Fibroblast of the aortic adventitia (primary cell): ENCODE data around the gene SPOCK3. TPM values are rescaled to one million over a fixed set of nuclear protein-coding genes. Genes with fewer than 3 reads are reported as not detected.

Experiments used
- DNase-seq: peaks from one replicate; pipeline ENCODE4 v3.0.0-alpha.2; 2010; ENCODE audit warnings: low read depth
- H3K4me3 ChIP-seq: 2 replicates; pipeline ENCODE4 v1.5.1; 2011; ENCODE audit warnings: low read depth, mild to moderate bottlenecking, control low read depth, low read length, moderate library complexity
- total RNA-seq: library from RNA; depleted of rRNA; stranded (reverse); fragments of >200 nt; gene quantifications from 2 replicates; pipeline ENCODE4 v1.2.3, GENCODE V29; 2012; ENCODE audit warnings: low replicate concordance
- TF ChIP-seq, protein P1 (sequence below): IDR thresholded peaks from 2 replicates; pipeline ENCODE4 v1.5.1; 2011; ENCODE audit warnings: mild to moderate bottlenecking, low read length, control low read depth, inconsistent platforms; ENCODE audit not compliant: insufficient read depth

SPOCK3 gene
- total RNA-seq, 1 donor, result 7.2 TPM

GRCh38 chr4:167183036-167183435 lies 51.3 kb downstream of the SPOCK3 start:
- TF ChIP-seq, protein P1, sequence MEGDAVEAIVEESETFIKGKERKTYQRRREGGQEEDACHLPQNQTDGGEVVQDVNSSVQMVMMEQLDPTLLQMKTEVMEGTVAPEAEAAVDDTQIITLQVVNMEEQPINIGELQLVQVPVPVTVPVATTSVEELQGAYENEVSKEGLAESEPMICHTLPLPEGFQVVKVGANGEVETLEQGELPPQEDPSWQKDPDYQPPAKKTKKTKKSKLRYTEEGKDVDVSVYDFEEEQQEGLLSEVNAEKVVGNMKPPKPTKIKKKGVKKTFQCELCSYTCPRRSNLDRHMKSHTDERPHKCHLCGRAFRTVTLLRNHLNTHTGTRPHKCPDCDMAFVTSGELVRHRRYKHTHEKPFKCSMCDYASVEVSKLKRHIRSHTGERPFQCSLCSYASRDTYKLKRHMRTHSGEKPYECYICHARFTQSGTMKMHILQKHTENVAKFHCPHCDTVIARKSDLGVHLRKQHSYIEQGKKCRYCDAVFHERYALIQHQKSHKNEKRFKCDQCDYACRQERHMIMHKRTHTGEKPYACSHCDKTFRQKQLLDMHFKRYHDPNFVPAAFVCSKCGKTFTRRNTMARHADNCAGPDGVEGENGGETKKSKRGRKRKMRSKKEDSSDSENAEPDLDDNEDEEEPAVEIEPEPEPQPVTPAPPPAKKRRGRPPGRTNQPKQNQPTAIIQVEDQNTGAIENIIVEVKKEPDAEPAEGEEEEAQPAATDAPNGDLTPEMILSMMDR, result no peak
- no peak for DNase-seq
- H3K4me3 ChIP-seq, result no peak overlapping the region

DNA sequence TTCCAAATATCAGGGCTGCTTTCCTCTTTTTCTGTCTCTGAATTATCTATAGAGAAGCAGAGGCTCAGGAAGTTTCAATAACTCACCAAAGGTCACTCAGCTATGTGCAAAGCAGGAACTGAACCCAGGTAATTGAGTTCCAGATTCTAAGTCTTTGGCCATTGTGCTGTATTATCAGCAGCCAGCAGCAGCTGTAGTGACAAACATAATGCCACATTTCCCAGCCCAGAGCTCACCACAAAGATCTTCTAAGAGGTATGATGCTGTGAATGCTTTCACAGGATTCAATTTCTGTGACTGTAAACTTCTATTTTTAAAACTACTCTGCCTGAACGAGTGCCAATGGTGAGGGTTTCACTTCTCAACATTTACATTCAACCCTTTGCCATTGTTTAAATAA lies 56.4 kb downstream of the SPOCK3 start:
- no peak for DNase-seq
- TF ChIP-seq, protein P1, result no peak
- H3K4me3 ChIP-seq, result no peak overlapping the region

DNA sequence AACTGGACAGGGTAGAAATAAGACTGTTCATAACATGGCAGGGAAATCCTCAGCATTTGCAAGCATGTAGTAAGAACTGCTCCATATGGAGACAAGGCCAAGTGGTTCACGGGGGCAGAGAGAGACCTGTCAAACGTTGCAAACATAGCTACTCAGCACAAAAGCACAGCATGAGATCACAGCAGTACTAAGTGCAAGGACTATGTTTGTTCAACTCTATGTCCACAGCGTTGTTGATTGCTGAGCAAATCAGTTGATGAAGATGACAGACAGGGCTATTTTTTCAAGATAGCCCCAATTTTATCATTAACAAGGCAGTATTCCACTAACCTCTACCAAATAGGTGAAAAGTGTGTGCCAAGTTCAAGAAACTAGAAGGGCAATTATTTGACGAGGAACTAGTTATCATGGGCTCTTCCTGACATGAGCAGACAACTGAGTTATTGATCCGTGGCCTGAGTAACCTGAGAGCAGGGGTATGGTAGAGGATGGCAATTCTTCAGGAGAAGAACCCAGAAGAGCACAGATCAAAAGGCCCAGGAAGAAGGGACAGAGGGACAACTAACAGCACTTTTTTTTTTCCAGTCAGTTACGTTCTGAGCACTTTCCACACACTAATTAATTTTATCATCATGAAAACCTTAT lies 57.4 kb downstream of the SPOCK3 start:
- no peak overlapping the region for H3K4me3 ChIP-seq
- TF ChIP-seq, protein P1, result no peak
- no peak for DNase-seq

DNA sequence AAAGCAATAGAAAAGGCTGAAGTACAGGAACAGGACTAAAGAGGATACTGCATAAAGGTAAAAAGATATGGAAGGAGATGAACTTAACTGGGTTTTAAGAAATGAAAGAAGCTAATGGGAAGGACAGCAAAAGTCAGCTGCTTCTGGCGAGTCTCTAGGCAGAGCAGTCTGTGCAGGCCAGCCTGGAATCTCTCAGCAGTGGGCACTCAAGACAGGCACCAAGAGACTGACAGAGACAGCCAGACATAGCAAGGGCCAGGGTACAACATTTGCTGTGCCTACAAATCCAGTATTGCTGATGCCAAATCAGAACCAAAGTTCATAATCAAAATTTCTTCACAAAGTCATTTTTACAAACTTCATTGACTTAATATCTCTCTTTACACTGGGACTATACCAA lies 62.4 kb downstream of the SPOCK3 start:
- H3K4me3 ChIP-seq, result no peak overlapping the region
- no peak for DNase-seq
- TF ChIP-seq, protein P1, result no peak

- no peak overlapping the region for H3K4me3 ChIP-seq
- TF ChIP-seq, protein P1, result no peak
- DNase-seq, result no peak
Measured at GRCh38 chr4:167168611-167169010, 65.7 kb downstream of the SPOCK3 start.

- no peak for DNase-seq
- H3K4me3 ChIP-seq, result no peak overlapping the region
- TF ChIP-seq, protein P1, result no peak
Measured at GRCh38 chr4:167150587-167150986, 83.7 kb downstream of the SPOCK3 start.

GRCh38 chr4:167144605-167145004 lies 89.7 kb downstream of the SPOCK3 start:
- TF ChIP-seq, protein P1, result no peak
- no peak for DNase-seq
- no peak overlapping the region for H3K4me3 ChIP-seq
